Transverse colon (tissue), 4 donors: ENCODE measurements around the gene ENG. TPM values are rescaled to one million over a fixed set of nuclear protein-coding genes. Genes with fewer than 3 reads are reported as not detected.

Experiments used
- DNase-seq: peaks from one replicate; pipeline ENCODE4 v3.0.0-alpha.2; 2019
- H3K27ac ChIP-seq, 4 donors: fragments of 200-600 bp; sonication (generic); 2 replicates each; pipeline ENCODE4 v1.5.1; 2016 to 2018; ENCODE audit warnings: inconsistent platforms in 4 of 4
- H3K27me3 ChIP-seq: fragments of 200-600 bp; sonication (generic); 2 replicates; pipeline ENCODE4 v1.5.1; 2017; ENCODE audit warnings: inconsistent platforms
- H3K36me3 ChIP-seq, 4 donors: fragments of 200-600 bp; sonication (generic); 2 replicates each; pipeline ENCODE4 v1.5.1; 2017 to 2019; ENCODE audit warnings: inconsistent platforms in 4 of 4
- H3K4me1 ChIP-seq, 4 donors: fragments of 200-600 bp; sonication (generic); 2 replicates each; pipeline ENCODE4 v1.5.1; 2017 to 2020; ENCODE audit warnings: inconsistent platforms in 4 of 4
- H3K4me3 ChIP-seq, 4 donors: fragments of 200-600 bp; sonication (generic); 1 replicate in 1 of 4; 2 replicates in 3 of 4; pipeline versions ENCODE4 v1.5.1 to v1.6.1; 2017 to 2019; ENCODE audit warnings: inconsistent platforms in 4 of 4
- H3K9me3 ChIP-seq, 2 donors: fragments of 200-600 bp; sonication (generic); 2 replicates each; pipeline ENCODE4 v1.5.1; 2017 to 2019; ENCODE audit warnings: inconsistent platforms in 2 of 2
- EP300 ChIP-seq: sonication (generic); formaldehyde crosslinking; IDR thresholded peaks from one replicate; pipeline ENCODE4 v1.6.1; 2017; ENCODE audit warnings: antibody characterized with exemption, low read depth
- POLR2A ChIP-seq: fragments of 450-650 bp; IDR thresholded peaks from one replicate; pipeline ENCODE4 v1.6.1; 2016; ENCODE audit warnings: antibody characterized with exemption, mild to moderate bottlenecking, moderate library complexity
- POLR2AphosphoS5 ChIP-seq, 3 donors: sonication (generic); formaldehyde crosslinking; IDR thresholded peaks; one replicate each; pipeline ENCODE4 v1.6.1; 2016; ENCODE audit warnings: antibody characterized with exemption in 3 of 3
- WGBS, 2 donors: methylation state at CpG; one replicate each; pipeline ENCODE4 v1.1.5; 2018; ENCODE audit warnings: low coverage in 1 of 2; 5-methylcytosine and 5-hydroxymethylcytosine counted together
- in situ Hi-C, 4 donors: fragments of 200-750 bp; cut with MboI; loops; one replicate each; pipeline versions ENCODE4 v1.15.0 to v1.15.1; 2017; ENCODE audit warnings: low sequenced_read_pairs in 3 of 4, low pct_ligation_motif_present in 1 of 4, low pct_unique_long_range_greater_than_20kb in 1 of 4
- intact Hi-C: fragments of 100-400 bp; cut with DNase I; formaldehyde crosslinking; loops from one replicate; pipeline ENCODE4 v1.15.1; 2023; ENCODE audit warnings: low total_unique reads
- total RNA-seq, 4 donors: library from RNA; depleted of rRNA; stranded (reverse); fragments of >200 nt; gene quantifications; one replicate each; pipeline ENCODE4 v1.1.0, GENCODE V29; 2016
- TF ChIP-seq, protein P1 (sequence below), 5 experiments: fragments of 200-600 bp in 3 of 5; fragments of 450-650 bp in 2 of 5; sonication (generic) in 3 of 5; IDR thresholded peaks; 1 replicate in 2 of 5; 2 replicates in 3 of 5; pipeline ENCODE4 v1.5.1; 2016 to 2017; ENCODE audit warnings: antibody characterized with exemption in 5 of 5, inconsistent platforms in 3 of 5, mild to moderate bottlenecking in 2 of 5, moderate library complexity in 1 of 5

ENG gene
- total RNA-seq, 4 donors from 2014 or later = 10.6 to 23.9 (median 17.0) TPM

GRCh38 chr9:127866535-127866934, 12.1 kb upstream of the ENG start:
- WGBS, 2 donors = 80 to 81% methylated on average over 1 to 13 of the region's 13 CpGs
- in situ Hi-C loops = loop anchor here in 1 of 4 donors (10.0 kb wide), 2 partner anchors 132 to 272 kb away; partner anchors contain the start of gene TOR2A

DNA sequence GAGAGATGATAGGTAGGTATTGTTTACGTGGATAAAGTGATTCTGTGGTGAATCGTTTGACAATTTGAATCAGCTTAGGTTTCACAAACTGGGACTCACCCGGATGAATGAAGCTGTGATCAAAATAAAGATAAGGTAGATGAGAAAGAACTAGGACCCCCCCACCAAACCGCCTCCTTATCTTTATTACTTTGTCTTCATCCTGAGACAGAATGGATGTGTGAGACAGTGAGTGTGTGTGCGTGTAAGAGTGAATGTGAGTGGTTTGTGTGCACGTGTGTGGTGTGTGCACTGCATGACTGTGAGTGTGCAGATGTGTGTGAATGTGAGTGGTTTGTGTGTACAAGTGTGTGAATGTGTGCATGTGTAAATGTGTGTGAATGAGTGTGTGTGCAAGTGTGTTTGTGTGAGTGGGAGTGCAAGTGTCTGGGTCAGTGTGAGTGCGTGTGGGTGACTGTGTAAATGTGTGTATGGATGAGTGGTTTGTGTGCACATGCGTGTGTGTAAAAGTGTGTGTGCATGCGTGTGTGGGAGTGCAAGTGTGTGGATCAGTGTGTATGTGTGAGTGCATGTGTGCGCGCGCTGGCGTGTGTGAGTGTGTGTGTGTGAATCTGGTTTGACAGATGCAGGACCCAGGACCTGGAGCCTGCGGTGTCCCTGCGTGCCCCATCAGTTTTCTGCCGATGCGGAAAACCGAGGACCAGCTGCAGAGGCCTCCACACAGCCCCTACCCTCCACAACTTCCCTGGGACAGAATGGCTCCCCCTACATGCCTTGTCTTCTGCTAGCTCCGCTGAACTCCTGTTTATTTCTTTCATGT, 11.4 kb upstream of the ENG start:
- no peaks in the 10 kb centered on the region for H3K36me3 ChIP-seq
- intact Hi-C loops (no loop called here), in situ Hi-C loops (loop anchor here in 1 of 4 donors (10.0 kb wide), 2 partner anchors 131 to 271 kb away; partner anchors contain the start of gene TOR2A)
- peaks cover 7 to 15% (median 11%) of the 10 kb centered on the region in 4 donors for H3K4me1 ChIP-seq
- H3K4me3 ChIP-seq = no peak overlapping the region
- no peak overlapping the region for H3K27ac ChIP-seq
- TF ChIP-seq EP300 (no peak), POLR2A (no peak), POLR2AphosphoS5 (IDR thresholded peaks at IDR 0.05) (no peak)
- TF ChIP-seq, protein P1, sequence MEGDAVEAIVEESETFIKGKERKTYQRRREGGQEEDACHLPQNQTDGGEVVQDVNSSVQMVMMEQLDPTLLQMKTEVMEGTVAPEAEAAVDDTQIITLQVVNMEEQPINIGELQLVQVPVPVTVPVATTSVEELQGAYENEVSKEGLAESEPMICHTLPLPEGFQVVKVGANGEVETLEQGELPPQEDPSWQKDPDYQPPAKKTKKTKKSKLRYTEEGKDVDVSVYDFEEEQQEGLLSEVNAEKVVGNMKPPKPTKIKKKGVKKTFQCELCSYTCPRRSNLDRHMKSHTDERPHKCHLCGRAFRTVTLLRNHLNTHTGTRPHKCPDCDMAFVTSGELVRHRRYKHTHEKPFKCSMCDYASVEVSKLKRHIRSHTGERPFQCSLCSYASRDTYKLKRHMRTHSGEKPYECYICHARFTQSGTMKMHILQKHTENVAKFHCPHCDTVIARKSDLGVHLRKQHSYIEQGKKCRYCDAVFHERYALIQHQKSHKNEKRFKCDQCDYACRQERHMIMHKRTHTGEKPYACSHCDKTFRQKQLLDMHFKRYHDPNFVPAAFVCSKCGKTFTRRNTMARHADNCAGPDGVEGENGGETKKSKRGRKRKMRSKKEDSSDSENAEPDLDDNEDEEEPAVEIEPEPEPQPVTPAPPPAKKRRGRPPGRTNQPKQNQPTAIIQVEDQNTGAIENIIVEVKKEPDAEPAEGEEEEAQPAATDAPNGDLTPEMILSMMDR (IDR thresholded peaks at IDR 0.05) = no peak
- H3K9me3 ChIP-seq = no peaks in the 10 kb centered on the region
- WGBS, 2 donors = 58 to 69% methylated on average over 13 to 19 of the region's 19 CpGs
- no peak for DNase-seq
- H3K27me3 ChIP-seq = no peaks in the 10 kb centered on the region

More at GRCh38 chr9:127866535-127866934, 12.1 kb upstream of the ENG start:
- H3K27me3 ChIP-seq = no peaks in the 10 kb centered on the region
- H3K4me1 ChIP-seq = peaks cover 7 to 13% (median 11%) of the 10 kb centered on the region in 4 donors
- DNase-seq = no peak
- no peak for TF ChIP-seq EP300
- TF ChIP-seq POLR2A = no peak
- TF ChIP-seq POLR2AphosphoS5 (IDR thresholded peaks at IDR 0.05) = no peak
- TF ChIP-seq, protein P1 (IDR thresholded peaks at IDR 0.05) = no peak
- no peak overlapping the region for H3K4me3 ChIP-seq
- H3K9me3 ChIP-seq = no peaks in the 10 kb centered on the region
- no peak overlapping the region for H3K27ac ChIP-seq
- no peaks in the 10 kb centered on the region for H3K36me3 ChIP-seq
- intact Hi-C loops = no loop called here

GRCh38 chr9:127863191-127863621, 8.7 kb upstream of the ENG start:
- H3K4me1 ChIP-seq = peaks cover 7 to 21% (median 17%) of the 10 kb centered on the region in 4 donors
- in situ Hi-C loops = loop anchor here in 1 of 4 donors (10.0 kb wide), 2 partner anchors 128 to 268 kb away; partner anchors contain the start of gene TOR2A
- H3K27ac ChIP-seq = peak overlapping the region; percentile 59 to 76 (median 60)
- no peak for DNase-seq
- no peak overlapping the region for H3K4me3 ChIP-seq
- H3K9me3 ChIP-seq = no peaks in the 10 kb centered on the region
- H3K36me3 ChIP-seq = no peaks in the 10 kb centered on the region
- 81 to 91% methylated on average over 5 to 13 of the region's 13 CpGs for WGBS, 2 donors
- TF ChIP-seq, protein P1 (IDR thresholded peaks at IDR 0.05) = no peak
- TF ChIP-seq POLR2A = no peak
- TF ChIP-seq EP300 = no peak
- TF ChIP-seq POLR2AphosphoS5 (IDR thresholded peaks at IDR 0.05) = no peak
- intact Hi-C loops = no loop called here
- H3K27me3 ChIP-seq = no peaks in the 10 kb centered on the region
